Thoracic aorta (tissue), 2 donors: ENCODE measurements around the gene PTPRN2. TPM values are rescaled to one million over a fixed set of nuclear protein-coding genes. Genes with fewer than 3 reads are reported as not detected.

Experiments
- ATAC-seq: fragments of 150-250 bp; one replicate; pipeline ENCODE4 v1.8.0; 2017; ENCODE audit warnings: low read depth; ENCODE audit not compliant: insufficient number of reproducible peaks, low FRiP score
- DNase-seq: peaks from one replicate; pipeline ENCODE4 v3.0.0-alpha.2; 2020; ENCODE audit warnings: low spot score
- H3K27ac ChIP-seq, 2 donors: fragments of 200-600 bp; sonication (generic); 1 replicate in 1 of 2; 2 replicates in 1 of 2; pipeline ENCODE4 v1.5.1; 2016; ENCODE audit warnings: mild to moderate bottlenecking in 2 of 2, moderate library complexity in 2 of 2
- H3K27me3 ChIP-seq: fragments of 200-600 bp; sonication (generic); replicated peaks from 2 replicates; pipeline ENCODE4 v1.6.0; 2016; ENCODE audit warnings: mild to moderate bottlenecking; ENCODE audit not compliant: insufficient read depth
- H3K36me3 ChIP-seq: fragments of 200-600 bp; sonication (generic); one replicate; pipeline ENCODE4 v1.5.1; 2016
- H3K4me1 ChIP-seq, 2 donors: fragments of 200-600 bp; sonication (generic); 1 replicate in 1 of 2; 2 replicates in 1 of 2; pipeline versions ENCODE4 v1.5.1 to v1.6.0; 2016; ENCODE audit warnings: low read depth in 2 of 2, mild to moderate bottlenecking in 1 of 2; ENCODE audit not compliant: control insufficient read depth in 1 of 2
- H3K4me3 ChIP-seq: fragments of 200-600 bp; sonication (generic); 2 replicates; pipeline ENCODE4 v1.5.1; 2016; ENCODE audit warnings: mild to moderate bottlenecking
- H3K9me3 ChIP-seq: fragments of 200-600 bp; sonication (generic); 2 replicates; pipeline ENCODE4 v1.5.1; 2016
- total RNA-seq, 2 donors: library from RNA; depleted of rRNA; stranded (reverse); fragments of >200 nt; gene quantifications; one replicate each; pipeline versions ENCODE4 v1.1.0 to v1.2.3, GENCODE V29; 2016
- TF ChIP-seq, protein P1 (sequence below): fragments of 200-600 bp; sonication (generic); IDR thresholded peaks from one replicate; pipeline ENCODE4 v1.5.1; 2019; ENCODE audit warnings: antibody characterized with exemption

Gene PTPRN2
- total RNA-seq, 2 donors from 2014 or later = 2.2 to 3.1 TPM

GRCh38 chr7:157674715-157675426, 912.8 kb downstream of the PTPRN2 start:
- Histone ChIP-seq H3K9me3 (no peaks in the 10 kb centered on the region), H3K4me1 (no peaks in the 10 kb centered on the region), H3K4me3 (no peak overlapping the region), H3K27me3 (no peaks in the 10 kb centered on the region), H3K27ac (no peak overlapping the region), H3K36me3 (no peaks in the 10 kb centered on the region)
- TF ChIP-seq, protein P1, sequence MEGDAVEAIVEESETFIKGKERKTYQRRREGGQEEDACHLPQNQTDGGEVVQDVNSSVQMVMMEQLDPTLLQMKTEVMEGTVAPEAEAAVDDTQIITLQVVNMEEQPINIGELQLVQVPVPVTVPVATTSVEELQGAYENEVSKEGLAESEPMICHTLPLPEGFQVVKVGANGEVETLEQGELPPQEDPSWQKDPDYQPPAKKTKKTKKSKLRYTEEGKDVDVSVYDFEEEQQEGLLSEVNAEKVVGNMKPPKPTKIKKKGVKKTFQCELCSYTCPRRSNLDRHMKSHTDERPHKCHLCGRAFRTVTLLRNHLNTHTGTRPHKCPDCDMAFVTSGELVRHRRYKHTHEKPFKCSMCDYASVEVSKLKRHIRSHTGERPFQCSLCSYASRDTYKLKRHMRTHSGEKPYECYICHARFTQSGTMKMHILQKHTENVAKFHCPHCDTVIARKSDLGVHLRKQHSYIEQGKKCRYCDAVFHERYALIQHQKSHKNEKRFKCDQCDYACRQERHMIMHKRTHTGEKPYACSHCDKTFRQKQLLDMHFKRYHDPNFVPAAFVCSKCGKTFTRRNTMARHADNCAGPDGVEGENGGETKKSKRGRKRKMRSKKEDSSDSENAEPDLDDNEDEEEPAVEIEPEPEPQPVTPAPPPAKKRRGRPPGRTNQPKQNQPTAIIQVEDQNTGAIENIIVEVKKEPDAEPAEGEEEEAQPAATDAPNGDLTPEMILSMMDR = no peak
- ATAC-seq = no peak
- no peak for DNase-seq

GRCh38 chr7:157674027-157674714, 913.5 kb downstream of the PTPRN2 start:
- no peak for ATAC-seq
- H3K9me3 ChIP-seq = no peaks in the 10 kb centered on the region
- H3K4me3 ChIP-seq = no peak overlapping the region
- no peaks in the 10 kb centered on the region for H3K4me1 ChIP-seq
- H3K27ac ChIP-seq = no peak overlapping the region
- H3K36me3 ChIP-seq = no peaks in the 10 kb centered on the region
- no peaks in the 10 kb centered on the region for H3K27me3 ChIP-seq
- no peak for DNase-seq
- TF ChIP-seq, protein P1 = no peak

GRCh38 chr7:157673573-157673972, 914.0 kb downstream of the PTPRN2 start:
- TF ChIP-seq, protein P1 = no peak
- H3K9me3 ChIP-seq = no peaks in the 10 kb centered on the region
- ATAC-seq (no peak), DNase-seq (no peak)
- H3K36me3 ChIP-seq = no peaks in the 10 kb centered on the region
- H3K4me1 ChIP-seq = no peaks in the 10 kb centered on the region
- no peaks in the 10 kb centered on the region for H3K27me3 ChIP-seq
- H3K4me3 ChIP-seq = no peak overlapping the region
- H3K27ac ChIP-seq = no peak overlapping the region

DNA sequence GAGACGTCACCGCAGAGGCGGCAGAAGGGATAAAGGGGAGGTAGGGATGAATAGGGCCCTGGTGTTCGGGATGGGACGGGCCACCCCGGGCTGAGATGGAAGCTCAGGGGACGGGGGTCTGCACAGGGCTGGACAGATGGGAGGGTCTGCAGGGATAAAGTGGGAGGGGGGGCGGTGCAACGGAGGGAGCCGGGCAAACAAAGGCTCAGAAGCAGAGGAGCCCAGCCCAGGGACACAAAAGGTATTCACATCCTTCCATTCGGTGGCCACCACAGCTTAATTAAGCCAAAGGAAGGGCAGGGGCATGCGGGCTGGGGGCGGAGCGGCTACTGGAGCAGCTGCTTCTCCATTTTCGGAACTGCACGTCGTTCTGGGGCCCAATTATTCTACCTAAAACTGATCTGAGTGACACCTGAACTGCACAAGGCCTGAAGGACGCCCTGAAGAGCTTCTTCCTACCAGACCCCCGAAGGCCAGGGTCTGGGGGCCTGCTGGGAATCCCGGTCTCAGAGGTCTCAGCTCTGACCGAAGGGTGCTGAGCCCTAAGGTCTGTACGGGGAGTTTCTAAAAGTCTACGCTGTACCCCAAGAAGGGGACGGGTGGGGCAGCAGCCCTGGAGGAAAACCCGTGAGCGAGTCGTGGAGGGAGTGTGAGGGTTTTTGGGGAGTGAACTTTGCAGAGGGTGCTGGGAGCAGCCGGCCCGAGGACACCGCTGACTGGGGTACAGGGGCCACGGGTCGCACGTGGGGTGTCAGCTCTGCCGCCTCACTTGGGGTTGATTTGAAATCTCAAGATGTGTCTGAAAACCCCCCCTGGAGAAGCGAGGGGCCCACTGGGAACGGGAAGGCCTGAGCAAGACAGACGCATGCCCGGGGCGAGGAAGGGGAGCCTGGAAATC, 916.0 kb downstream of the PTPRN2 start:
- no peak for ATAC-seq
- no peak overlapping the region for H3K4me3 ChIP-seq
- DNase-seq = no peak
- TF ChIP-seq, protein P1 = no peak
- no peaks in the 10 kb centered on the region for H3K27me3 ChIP-seq
- no peak overlapping the region for H3K27ac ChIP-seq
- H3K9me3 ChIP-seq = no peaks in the 10 kb centered on the region
- no peaks in the 10 kb centered on the region for H3K4me1 ChIP-seq
- no peaks in the 10 kb centered on the region for H3K36me3 ChIP-seq
